HL-60 (cell line): Measurements from ENCODE around the gene CERKL.

Experiments used
- DNase-seq, 2 experiments: peaks; one replicate each; pipeline ENCODE4 v3.0.0-alpha.2; 2010 to 2020; ENCODE audit warnings: low read depth in 1 of 2, low spot score in 1 of 2
- H3K27ac ChIP-seq: fragments of 250-450 bp; sonication (Bioruptor Pico); replicated peaks from 2 replicates; pipeline ENCODE4 v1.5.1; 2020; ENCODE audit warnings: mild to moderate bottlenecking, moderate library complexity
- H3K27me3 ChIP-seq: fragments of 250-450 bp; sonication (Bioruptor Pico); 2 replicates; pipeline ENCODE4 v1.5.1; 2021; ENCODE audit warnings: mild to moderate bottlenecking, moderate library complexity; ENCODE audit not compliant: insufficient read depth, poor library complexity, severe bottlenecking
- H3K4me3 ChIP-seq: replicated peaks from 2 replicates; pipeline ENCODE4 v1.5.1; 2011; ENCODE audit warnings: mild to moderate bottlenecking, control low read depth, low read length; ENCODE audit not compliant: insufficient read depth
- CTCF ChIP-seq: IDR thresholded peaks from one replicate; pipeline ENCODE4 v1.5.1; 2011; ENCODE audit warnings: low read length, control low read depth, inconsistent platforms; ENCODE audit not compliant: insufficient read depth
- GABPA ChIP-seq: IDR thresholded peaks from 2 replicates; pipeline ENCODE4 v1.6.1; 2012; ENCODE audit warnings: low read depth
- POLR2AphosphoS5 ChIP-seq: IDR thresholded peaks from 2 replicates; pipeline ENCODE4 v1.6.1; 2012; ENCODE audit warnings: low read depth
- SPI1 ChIP-seq: IDR thresholded peaks from 2 replicates; pipeline ENCODE4 v1.6.1; 2012; ENCODE audit warnings: low read depth, mild to moderate bottlenecking, borderline replicate concordance
- TF ChIP-seq, protein P1 (sequence below): IDR thresholded peaks from 2 replicates; pipeline ENCODE4 v1.6.1; 2012; ENCODE audit warnings: low read depth; ENCODE audit not compliant: insufficient replicate concordance

Gene CERKL

GRCh38 chr2:181588546-181588945 lies 68.4 kb downstream of the CERKL start:
- DNase-seq, result no peak
- Histone ChIP-seq H3K27me3 (peaks cover 2% of the 10 kb centered on the region), H3K27ac (no peak overlapping the region), H3K4me3 (no peak overlapping the region)
- TF ChIP-seq SPI1 (no peak), POLR2AphosphoS5 (no peak), GABPA (no peak), CTCF (no peak)
- TF ChIP-seq, protein P1, sequence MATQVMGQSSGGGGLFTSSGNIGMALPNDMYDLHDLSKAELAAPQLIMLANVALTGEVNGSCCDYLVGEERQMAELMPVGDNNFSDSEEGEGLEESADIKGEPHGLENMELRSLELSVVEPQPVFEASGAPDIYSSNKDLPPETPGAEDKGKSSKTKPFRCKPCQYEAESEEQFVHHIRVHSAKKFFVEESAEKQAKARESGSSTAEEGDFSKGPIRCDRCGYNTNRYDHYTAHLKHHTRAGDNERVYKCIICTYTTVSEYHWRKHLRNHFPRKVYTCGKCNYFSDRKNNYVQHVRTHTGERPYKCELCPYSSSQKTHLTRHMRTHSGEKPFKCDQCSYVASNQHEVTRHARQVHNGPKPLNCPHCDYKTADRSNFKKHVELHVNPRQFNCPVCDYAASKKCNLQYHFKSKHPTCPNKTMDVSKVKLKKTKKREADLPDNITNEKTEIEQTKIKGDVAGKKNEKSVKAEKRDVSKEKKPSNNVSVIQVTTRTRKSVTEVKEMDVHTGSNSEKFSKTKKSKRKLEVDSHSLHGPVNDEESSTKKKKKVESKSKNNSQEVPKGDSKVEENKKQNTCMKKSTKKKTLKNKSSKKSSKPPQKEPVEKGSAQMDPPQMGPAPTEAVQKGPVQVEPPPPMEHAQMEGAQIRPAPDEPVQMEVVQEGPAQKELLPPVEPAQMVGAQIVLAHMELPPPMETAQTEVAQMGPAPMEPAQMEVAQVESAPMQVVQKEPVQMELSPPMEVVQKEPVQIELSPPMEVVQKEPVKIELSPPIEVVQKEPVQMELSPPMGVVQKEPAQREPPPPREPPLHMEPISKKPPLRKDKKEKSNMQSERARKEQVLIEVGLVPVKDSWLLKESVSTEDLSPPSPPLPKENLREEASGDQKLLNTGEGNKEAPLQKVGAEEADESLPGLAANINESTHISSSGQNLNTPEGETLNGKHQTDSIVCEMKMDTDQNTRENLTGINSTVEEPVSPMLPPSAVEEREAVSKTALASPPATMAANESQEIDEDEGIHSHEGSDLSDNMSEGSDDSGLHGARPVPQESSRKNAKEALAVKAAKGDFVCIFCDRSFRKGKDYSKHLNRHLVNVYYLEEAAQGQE, result no peak

DNA sequence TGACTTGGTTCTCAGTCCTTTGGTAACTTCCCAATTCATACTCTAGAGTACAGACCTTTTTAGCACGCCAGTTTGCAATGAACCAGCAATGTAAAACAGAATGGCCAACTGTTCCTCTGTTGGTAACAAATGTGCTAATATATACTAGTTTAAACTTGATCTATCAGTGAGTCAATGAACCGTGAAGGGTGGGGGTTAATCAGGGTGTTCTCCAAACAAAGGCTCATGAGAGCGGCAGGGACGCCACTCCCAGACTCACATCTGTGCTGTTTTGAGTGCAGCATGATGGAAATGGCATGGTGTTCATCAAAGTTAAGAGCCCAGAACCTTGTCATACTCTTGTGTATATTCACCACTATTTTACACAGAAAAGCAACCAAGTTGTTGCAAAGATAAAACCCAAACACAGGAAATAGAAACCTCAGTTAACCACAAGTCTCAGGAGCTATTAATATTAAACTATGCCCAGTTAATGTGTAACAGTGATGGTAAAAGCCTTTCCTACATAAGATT lies 70.3 kb downstream of the CERKL start:
- TF ChIP-seq, protein P1, result no peak
- TF ChIP-seq POLR2AphosphoS5 (no peak), GABPA (no peak), SPI1 (no peak), CTCF (no peak)
- peaks cover 2% of the 10 kb centered on the region for H3K27me3 ChIP-seq
- no peak overlapping the region for H3K4me3 ChIP-seq
- no peak overlapping the region for H3K27ac ChIP-seq
- no peak for DNase-seq

GRCh38 chr2:181585732-181586131 lies 71.2 kb downstream of the CERKL start:
- TF ChIP-seq, protein P1, result no peak
- TF ChIP-seq CTCF, result no peak
- no peak for TF ChIP-seq GABPA
- TF ChIP-seq SPI1, result no peak
- no peak for TF ChIP-seq POLR2AphosphoS5
- H3K27ac ChIP-seq, result no peak overlapping the region
- H3K27me3 ChIP-seq, result peaks cover 2% of the 10 kb centered on the region
- no peak for DNase-seq
- no peak overlapping the region for H3K4me3 ChIP-seq
